PC-3 (cell line): ENCODE results near the gene ZNF385C. TPM values are rescaled to one million over a fixed set of nuclear protein-coding genes. Genes with fewer than 3 reads are reported as not detected.

Experiments used
- ATAC-seq: fragments of 200-7000 bp; cut with Tn5 transposase; 2 replicates; pipeline ENCODE4 v1.9.1; 2020; ENCODE audit warnings: mild to moderate bottlenecking, moderate library complexity
- BruUV-seq: library from RNA; stranded (reverse); fragments of 400-500 nt; replicated peaks from 2 replicates; lab custom pipeline; 2021; lab: Mats Ljungman, UMichigan
- CTCF ChIA-PET: fragments of 300-600 bp; sonication (Branson Sonifier 250); formaldehyde crosslinking; loops from one replicate; lab custom pipeline; 2022; ENCODE audit warnings: antibody characterized with exemption; lab: Charles Lee
- POLR2A ChIA-PET: fragments of 300-600 bp; sonication (Branson Sonifier 250); formaldehyde crosslinking; loops from one replicate; lab custom pipeline; 2022; ENCODE audit warnings: antibody characterized with exemption; ENCODE audit not compliant: unreplicated experiment; lab: Charles Lee
- DNase-seq: peaks from one replicate; pipeline ENCODE4 v3.0.0-alpha.2; 2015
- H2AFZ ChIP-seq: fragments of 300-600 bp; sonication (generic); 2 replicates; pipeline ENCODE4 v1.6.0; 2016; ENCODE audit warnings: antibody characterized with exemption, low read length
- H3F3A ChIP-seq: fragments of 300-600 bp; sonication (generic); one replicate; pipeline ENCODE4 v1.6.0; 2017; ENCODE audit warnings: antibody characterized with exemption, low read length, control low read depth, mild to moderate bottlenecking; ENCODE audit not compliant: unreplicated experiment
- H3K27ac ChIP-seq: fragments of 300-600 bp; sonication (generic); 2 replicates; pipeline ENCODE4 v1.5.1; 2016; ENCODE audit warnings: mild to moderate bottlenecking, low read length
- H3K27me3 ChIP-seq: fragments of 300-600 bp; sonication (generic); 2 replicates; pipeline ENCODE4 v1.6.1; 2016; ENCODE audit warnings: low read length, mixed read lengths
- H3K36me3 ChIP-seq: fragments of 300-600 bp; sonication (generic); 2 replicates; pipeline ENCODE4 v1.6.1; 2016; ENCODE audit warnings: low read depth, mixed run types, low read length, mixed read lengths
- H3K4me1 ChIP-seq: fragments of 300-600 bp; sonication (generic); 2 replicates; pipeline ENCODE4 v1.5.1; 2016; ENCODE audit warnings: low read length; ENCODE audit not compliant: insufficient read depth
- H3K4me2 ChIP-seq: fragments of 300-600 bp; sonication (generic); 2 replicates; pipeline ENCODE4 v1.6.0; 2016; ENCODE audit warnings: low read length
- H3K4me3 ChIP-seq: fragments of 300-600 bp; sonication (generic); 2 replicates; pipeline ENCODE4 v1.5.1; 2016; ENCODE audit warnings: mild to moderate bottlenecking, low read length, mixed read lengths
- H3K79me2 ChIP-seq: fragments of 300-600 bp; sonication (generic); 2 replicates; pipeline ENCODE4 v1.6.1; 2017; ENCODE audit warnings: low read length, mixed read lengths
- H3K9ac ChIP-seq: fragments of 300-600 bp; sonication (generic); 2 replicates; pipeline ENCODE4 v1.6.0; 2016; ENCODE audit warnings: mild to moderate bottlenecking, low read length
- H3K9me2 ChIP-seq: fragments of 300-600 bp; sonication (generic); replicated peaks from 2 replicates; pipeline ENCODE4 v1.6.1; 2016; ENCODE audit warnings: mixed run types, low read length, mixed read lengths
- H3K9me3 ChIP-seq: fragments of 300-600 bp; sonication (generic); 2 replicates; pipeline ENCODE4 v1.6.1; 2016; ENCODE audit warnings: low read length, mixed read lengths
- H4K20me1 ChIP-seq: fragments of 300-600 bp; sonication (generic); 2 replicates; pipeline ENCODE4 v1.6.1; 2016; ENCODE audit warnings: low read length, mixed read lengths
- CTCF ChIP-seq: fragments of 300-600 bp; sonication (generic); conservative IDR thresholded peaks from 2 replicates; pipeline ENCODE4 v1.5.1; 2017; ENCODE audit warnings: antibody characterized with exemption, low read depth, mild to moderate bottlenecking, low read length
- EZH2 ChIP-seq: fragments of 300-600 bp; sonication (generic); IDR thresholded peaks from one replicate; pipeline ENCODE4 v1.6.1; 2017; ENCODE audit warnings: antibody characterized with exemption, mild to moderate bottlenecking, low read length; ENCODE audit not compliant: unreplicated experiment
- EZH2phosphoT487 ChIP-seq: fragments of 300-600 bp; sonication (generic); IDR thresholded peaks from 2 replicates; pipeline ENCODE4 v1.6.1; 2018; ENCODE audit warnings: mild to moderate bottlenecking, antibody characterized with exemption, low read length, borderline replicate concordance
- intact Hi-C: fragments of 100-400 bp; cut with micrococcal nuclease; formaldehyde crosslinking; loops from 2 replicates; pipeline ENCODE4 v1.9.0; 2023
- total RNA-seq: library from RNA; depleted of rRNA; stranded (reverse); fragments of >200 nt; gene quantifications from 2 replicates; pipeline ENCODE4 v1.2.3, GENCODE V29; 2014

Gene ZNF385C
- total RNA-seq, 1 experiment from 2014 or later = 0.04 TPM

GRCh38 chr17:42005166-42005565 lies 93.1 kb downstream of the ZNF385C start:
- Histone ChIP-seq H3K4me1 (peaks cover 11% of the 10 kb centered on the region), H4K20me1 (no peaks in the 10 kb centered on the region; the same call in none of the 2 replicates), H3K27ac (no peak overlapping the region), H3K27me3 (no peaks in the 10 kb centered on the region), H3K9me2 (no peaks in the 10 kb centered on the region), H3K4me3 (no peak overlapping the region), H3K9ac (no peak overlapping the region), H3K9me3 (no peaks in the 10 kb centered on the region), H3K79me2 (peaks cover 91% of the 10 kb centered on the region), H3F3A (no peaks in the 10 kb centered on the region), H3K4me2 (no peak overlapping the region), H2AFZ (no peak overlapping the region), H3K36me3 (peaks cover 20% of the 10 kb centered on the region)
- TF ChIP-seq CTCF = no peak
- TF ChIP-seq EZH2 = no peak
- TF ChIP-seq EZH2phosphoT487 = no peak
- intact Hi-C loops = no loop called here
- POLR2A ChIA-PET = no interaction called here
- DNase-seq (no peak), ATAC-seq (no peak)
- no TSS peak for BruUV-seq
- CTCF ChIA-PET = no interaction called here

- H3K27ac ChIP-seq = no peak overlapping the region
- TF ChIP-seq EZH2phosphoT487 (no peak), EZH2 (no peak), CTCF (no peak)
- H3F3A ChIP-seq = no peaks in the 10 kb centered on the region
- BruUV-seq = no TSS peak
- CTCF ChIA-PET = interaction anchor here (0.6 kb wide), 1 partner anchor 14 kb away, joined by 3 read pairs; the partner anchor contains the start of gene DNAJC7
- DNase-seq (peak; percentile 39), ATAC-seq (peak; percentile 71)
- no peaks in the 10 kb centered on the region for H3K27me3 ChIP-seq
- no peak overlapping the region for H2AFZ ChIP-seq
- H3K9me2 ChIP-seq = no peaks in the 10 kb centered on the region
- H4K20me1 ChIP-seq = no peaks in the 10 kb centered on the region; the same call in none of the 2 replicates
- POLR2A ChIA-PET = no interaction called here
- H3K9ac ChIP-seq = no peak overlapping the region
- peak overlapping the region; percentile 30 for H3K4me2 ChIP-seq
- H3K36me3 ChIP-seq = peaks cover 26% of the 10 kb centered on the region
- H3K79me2 ChIP-seq = peaks cover 71% of the 10 kb centered on the region
- H3K9me3 ChIP-seq = no peaks in the 10 kb centered on the region
- intact Hi-C loops = no loop called here
- H3K4me1 ChIP-seq = peaks cover 11% of the 10 kb centered on the region
- H3K4me3 ChIP-seq = no peak overlapping the region
Measured at GRCh38 chr17:42002792-42003301, 95.4 kb downstream of the ZNF385C start.

- H3K36me3 ChIP-seq = peaks cover 26% of the 10 kb centered on the region
- no peaks in the 10 kb centered on the region for H3K9me2 ChIP-seq
- ChIA-PET CTCF (interaction anchor here (0.6 kb wide), 1 partner anchor 15 kb away, joined by 3 read pairs; the partner anchor contains the start of gene DNAJC7), POLR2A (no interaction called here)
- peak overlapping the region; percentile 30; the same call in 1 of the 2 replicates for H3K4me2 ChIP-seq
- TF ChIP-seq CTCF (no peak), EZH2phosphoT487 (no peak), EZH2 (no peak)
- DNase-seq = no peak
- H2AFZ ChIP-seq = no peak overlapping the region
- no peak overlapping the region for H3K4me3 ChIP-seq
- no TSS peak for BruUV-seq
- intact Hi-C loops = no loop called here
- H3K4me1 ChIP-seq = peaks cover 11% of the 10 kb centered on the region
- no peaks in the 10 kb centered on the region for H3K9me3 ChIP-seq
- peaks cover 65% of the 10 kb centered on the region for H3K79me2 ChIP-seq
- no peaks in the 10 kb centered on the region for H3F3A ChIP-seq
- H3K9ac ChIP-seq = no peak overlapping the region
- no peaks in the 10 kb centered on the region; the same call in none of the 2 replicates for H4K20me1 ChIP-seq
- H3K27me3 ChIP-seq = no peaks in the 10 kb centered on the region
- H3K27ac ChIP-seq = no peak overlapping the region
- ATAC-seq = no peak
Measured at GRCh38 chr17:42002175-42002791, 96.0 kb downstream of the ZNF385C start.
